ENCODE data around the gene SLC41A1.

The SLC41A1 gene

DNA sequence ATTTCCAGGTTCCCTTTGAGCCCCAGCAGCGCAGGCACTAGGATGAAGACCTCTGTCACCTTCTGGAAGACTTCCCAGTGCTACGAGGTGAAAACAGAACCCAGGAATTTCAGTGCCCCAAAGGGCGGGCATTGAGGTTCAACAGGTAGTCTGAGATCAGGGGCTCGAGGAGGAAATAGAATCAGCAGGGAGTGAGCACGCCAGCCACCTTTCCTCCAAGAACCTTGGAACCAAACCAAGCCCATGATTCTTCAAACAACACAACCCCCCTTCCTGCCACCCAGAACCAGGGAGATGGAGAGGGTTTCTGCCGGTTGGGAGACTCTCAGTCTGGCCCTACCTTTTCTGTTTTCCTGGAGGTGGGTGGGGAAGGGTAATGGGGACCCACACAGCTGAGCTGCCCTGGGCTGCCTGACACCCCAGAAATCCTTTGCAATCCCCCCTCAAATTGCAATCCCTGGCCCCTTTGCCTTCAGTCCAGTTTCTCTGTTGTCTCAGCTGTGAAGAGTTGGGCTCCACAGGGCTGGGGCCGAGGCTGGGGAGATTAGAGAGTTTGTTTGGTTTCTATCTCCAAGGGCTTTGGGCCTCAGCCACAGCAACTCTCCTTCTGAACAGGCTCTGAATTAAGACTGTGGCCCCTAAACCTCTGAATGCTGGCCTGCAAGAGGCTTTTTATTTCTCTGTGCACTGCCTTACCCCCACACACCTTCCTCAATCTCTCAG lies 11.9 kb downstream of the SLC41A1 start:
- no peak overlapping the region for H3K9ac ChIP-seq (ENCODE audit: low read depth, low read length)
- H3K4me3 ChIP-seq (ENCODE audit: low read length) = no peak overlapping the region
- H3K27me3 ChIP-seq (ENCODE audit: insufficient read depth, low read length) = no peaks in the 10 kb centered on the region
- no peak overlapping the region for H3K27ac ChIP-seq (ENCODE audit: low read depth, low read length)
- peaks cover 40% of the 10 kb centered on the region for H3K36me3 ChIP-seq (ENCODE audit: insufficient read depth, low read length)
- H3K4me1 ChIP-seq (ENCODE audit: insufficient read depth, low read length) = no peaks in the 10 kb centered on the region
- H3K9me3 ChIP-seq (ENCODE audit: insufficient read depth, low read depth, low read length) = no peaks in the 10 kb centered on the region
- WGBS = 92% methylated on average over 7 of the region's 7 CpGs

DNA sequence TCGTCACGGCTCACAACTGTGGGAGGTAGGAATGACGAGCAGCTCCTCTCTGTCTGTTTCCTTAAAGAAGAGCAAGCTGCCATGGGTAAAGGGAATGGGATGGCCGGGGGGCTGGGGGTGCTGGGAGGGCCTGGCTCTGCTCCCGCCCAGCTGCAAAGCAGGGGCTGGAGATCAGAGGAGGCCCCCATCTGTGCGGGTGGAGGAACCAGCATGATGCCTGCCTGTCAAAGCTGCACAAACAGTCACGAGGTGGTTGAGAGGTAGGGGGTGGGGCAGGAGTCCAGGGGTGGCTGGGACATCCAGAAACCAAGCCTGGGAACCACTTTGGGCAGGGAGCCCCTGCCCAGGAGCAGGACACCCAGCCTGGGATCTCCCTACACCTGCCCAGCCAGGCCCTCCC lies 12.6 kb downstream of the SLC41A1 start:
- Histone ChIP-seq H3K9ac (ENCODE audit: low read depth, low read length) (no peak overlapping the region), H3K27me3 (ENCODE audit: insufficient read depth, low read length) (no peaks in the 10 kb centered on the region), H3K27ac (ENCODE audit: low read depth, low read length) (no peak overlapping the region), H3K9me3 (ENCODE audit: insufficient read depth, low read depth, low read length) (no peaks in the 10 kb centered on the region), H3K36me3 (ENCODE audit: insufficient read depth, low read length) (peaks cover 47% of the 10 kb centered on the region), H3K4me1 (ENCODE audit: insufficient read depth, low read length) (no peaks in the 10 kb centered on the region), H3K4me3 (ENCODE audit: low read length) (no peak overlapping the region)
- WGBS = 68% methylated on average over 7 of the region's 7 CpGs

DNA sequence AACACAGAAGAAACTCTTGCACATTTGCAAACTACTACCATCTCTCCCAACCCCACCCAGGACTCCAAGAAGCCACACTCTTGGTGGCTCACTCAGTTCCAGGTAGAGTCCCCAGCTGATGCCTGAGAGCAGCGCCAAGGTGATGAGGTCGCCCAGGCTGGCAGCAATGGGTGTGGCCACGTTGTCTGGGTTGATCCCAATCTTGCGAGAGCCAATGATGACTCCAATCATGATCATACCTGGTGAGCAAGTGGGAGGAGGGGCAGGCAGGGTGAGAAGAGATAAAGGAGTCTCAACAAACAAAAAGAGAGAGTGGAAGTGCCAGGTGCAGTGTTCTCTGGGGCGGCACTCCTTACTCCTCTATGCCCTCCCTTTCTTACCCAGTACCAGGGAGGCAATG lies 14.4 kb downstream of the SLC41A1 start:
- Histone ChIP-seq H3K4me3 (ENCODE audit: low read length) (no peak overlapping the region), H3K9me3 (ENCODE audit: insufficient read depth, low read depth, low read length) (no peaks in the 10 kb centered on the region), H3K36me3 (ENCODE audit: insufficient read depth, low read length) (peaks cover 65% of the 10 kb centered on the region), H3K9ac (ENCODE audit: low read depth, low read length) (no peak overlapping the region), H3K27me3 (ENCODE audit: insufficient read depth, low read length) (no peaks in the 10 kb centered on the region), H3K27ac (ENCODE audit: low read depth, low read length) (no peak overlapping the region), H3K4me1 (ENCODE audit: insufficient read depth, low read length) (no peaks in the 10 kb centered on the region)
- 71% methylated on average over 5 of the region's 5 CpGs for WGBS

DNA sequence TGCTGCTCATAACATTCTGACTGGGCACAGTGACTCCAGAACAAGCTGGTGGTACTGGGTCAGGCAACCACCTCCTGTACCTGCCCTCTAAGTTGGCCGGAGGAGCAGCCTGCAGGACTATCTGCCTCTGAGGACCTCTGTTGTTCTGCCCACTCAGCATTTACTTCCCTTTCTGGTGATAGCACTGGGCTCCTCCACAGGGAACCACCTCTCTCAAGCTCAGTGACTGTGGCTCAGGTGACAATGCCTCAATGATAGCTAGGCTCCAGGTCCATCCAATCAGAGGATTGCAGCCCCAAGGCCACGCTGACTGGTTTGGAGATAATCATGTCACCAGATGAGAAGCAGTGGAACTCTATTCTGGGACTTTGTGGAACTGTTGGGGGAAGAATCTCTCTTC lies 15.8 kb downstream of the SLC41A1 start:
- 90% methylated on average over 2 of the region's 2 CpGs for WGBS
- Histone ChIP-seq H3K9ac (ENCODE audit: low read depth, low read length) (no peak overlapping the region), H3K9me3 (ENCODE audit: insufficient read depth, low read depth, low read length) (no peaks in the 10 kb centered on the region), H3K4me3 (ENCODE audit: low read length) (no peak overlapping the region), H3K4me1 (ENCODE audit: insufficient read depth, low read length) (no peaks in the 10 kb centered on the region; the same call in 1 of the 2 replicates), H3K27ac (ENCODE audit: low read depth, low read length) (no peak overlapping the region), H3K36me3 (ENCODE audit: insufficient read depth, low read length) (peaks cover 73% of the 10 kb centered on the region), H3K27me3 (ENCODE audit: insufficient read depth, low read length) (no peaks in the 10 kb centered on the region)

DNA sequence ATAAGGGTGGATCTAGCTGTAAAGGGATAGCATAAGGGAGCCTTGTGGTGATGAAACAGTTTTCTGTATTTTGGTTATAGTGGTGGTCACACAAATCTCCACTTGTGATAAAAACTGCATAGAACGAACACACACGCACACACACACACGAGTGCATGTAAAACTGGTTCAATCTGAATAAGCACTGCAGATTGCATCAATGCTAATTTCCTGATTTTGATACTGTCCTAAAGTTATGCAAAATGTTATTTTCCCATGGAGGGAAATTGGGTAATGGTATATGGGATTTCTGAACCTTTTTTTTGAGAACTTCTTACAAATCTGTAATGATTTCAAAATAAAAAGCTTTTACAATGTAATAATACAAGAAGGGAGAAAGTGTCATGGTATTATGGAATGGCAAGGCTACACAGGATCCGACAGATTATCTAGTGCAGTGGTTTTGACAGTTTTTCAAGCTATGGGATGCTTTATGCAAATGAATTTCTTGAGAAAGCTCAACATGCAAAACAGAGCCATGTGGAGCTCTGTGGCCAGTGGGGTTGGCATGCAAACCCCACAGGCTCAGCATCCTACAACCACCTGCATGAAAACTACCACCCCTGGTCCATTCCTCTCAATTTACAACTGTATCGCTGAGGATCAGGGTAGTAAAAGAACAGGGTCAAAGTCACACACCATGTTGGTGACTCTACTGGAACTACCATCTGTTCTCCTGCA lies 18.8 kb downstream of the SLC41A1 start:
- peaks cover 83% of the 10 kb centered on the region for H3K36me3 ChIP-seq (ENCODE audit: insufficient read depth, low read length)
- WGBS = 72% methylated on average over 5 of the region's 5 CpGs

DNA sequence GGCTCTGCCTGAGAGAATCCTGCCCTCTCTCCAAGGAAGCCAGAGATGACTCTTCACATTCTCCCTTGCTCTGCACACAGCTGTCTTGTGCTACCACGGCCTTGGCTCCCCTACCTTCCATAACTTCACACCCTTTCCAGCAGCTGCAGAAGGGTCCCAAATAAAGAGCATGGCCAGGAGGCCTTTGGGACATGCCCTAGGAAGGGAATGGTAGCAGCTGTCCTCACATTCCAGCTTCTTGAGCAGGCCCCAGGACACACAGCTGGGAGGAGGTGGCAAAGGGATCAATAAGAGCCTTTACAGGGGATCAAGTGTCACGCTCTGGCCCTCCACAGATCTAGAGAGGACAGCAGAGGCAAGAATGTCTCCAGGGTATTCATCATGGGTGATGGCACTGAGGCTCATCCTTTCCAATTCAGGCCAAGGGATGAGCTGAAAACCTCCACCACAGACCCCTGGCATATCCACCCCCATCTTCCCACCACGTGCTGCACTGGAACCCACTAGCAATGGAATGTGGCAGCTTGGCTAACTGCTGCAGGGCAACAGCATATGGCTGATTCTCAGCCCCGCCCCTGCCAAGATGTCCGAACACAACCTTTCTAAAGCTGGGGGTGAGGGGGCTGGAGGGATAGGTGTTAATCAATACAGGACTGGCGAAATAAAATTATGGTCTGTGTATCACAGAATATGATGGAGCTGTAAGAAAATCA lies 19.9 kb downstream of the SLC41A1 start:
- H3K4me3 ChIP-seq (ENCODE audit: low read length) = no peak overlapping the region
- no peak overlapping the region for H3K27ac ChIP-seq (ENCODE audit: low read depth, low read length)
- no peaks in the 10 kb centered on the region for H3K9me3 ChIP-seq (ENCODE audit: insufficient read depth, low read depth, low read length)
- H3K36me3 ChIP-seq (ENCODE audit: insufficient read depth, low read length) = peaks cover 73% of the 10 kb centered on the region
- H3K27me3 ChIP-seq (ENCODE audit: insufficient read depth, low read length) = no peaks in the 10 kb centered on the region
- no peaks in the 10 kb centered on the region; the same call in 1 of the 2 replicates for H3K4me1 ChIP-seq (ENCODE audit: insufficient read depth, low read length)
- H3K9ac ChIP-seq (ENCODE audit: low read depth, low read length) = no peak overlapping the region
- WGBS = 70% methylated on average over 6 of the region's 6 CpGs

More for the DNA sequence above, 18.8 kb downstream of the SLC41A1 start:
- no peaks in the 10 kb centered on the region; the same call in 1 of the 2 replicates for H3K4me1 ChIP-seq (ENCODE audit: insufficient read depth, low read length)
- H3K4me3 ChIP-seq (ENCODE audit: low read length) = no peak overlapping the region
- no peak overlapping the region for H3K27ac ChIP-seq (ENCODE audit: low read depth, low read length)
- H3K27me3 ChIP-seq (ENCODE audit: insufficient read depth, low read length) = no peaks in the 10 kb centered on the region
- H3K9ac ChIP-seq (ENCODE audit: low read depth, low read length) = no peak overlapping the region
- no peaks in the 10 kb centered on the region for H3K9me3 ChIP-seq (ENCODE audit: insufficient read depth, low read depth, low read length)

DNA sequence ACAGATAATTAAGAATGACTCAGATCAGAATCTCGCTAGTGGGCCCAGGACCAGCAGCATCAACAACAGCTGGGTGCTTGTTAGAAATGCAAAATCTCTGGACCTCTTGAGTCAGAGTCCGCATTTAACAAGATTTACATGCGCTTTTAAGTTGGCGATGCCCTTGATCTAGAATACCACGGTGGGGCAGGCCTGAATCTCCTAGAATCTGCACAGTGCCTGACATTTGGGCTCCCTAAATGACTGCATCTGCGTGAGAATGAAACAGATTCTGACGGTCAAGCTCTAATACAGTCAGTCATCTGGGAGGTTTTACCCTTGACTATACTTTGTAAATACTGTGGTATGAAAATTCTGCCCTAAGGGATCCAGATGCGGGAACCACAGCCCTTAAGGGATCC lies 20.5 kb downstream of the SLC41A1 start:
- WGBS = 82% methylated on average over 8 of the region's 8 CpGs
- H3K36me3 ChIP-seq (ENCODE audit: insufficient read depth, low read length) = peaks cover 67% of the 10 kb centered on the region
- no peak overlapping the region for H3K27ac ChIP-seq (ENCODE audit: low read depth, low read length)
- no peaks in the 10 kb centered on the region; the same call in 1 of the 2 replicates for H3K4me1 ChIP-seq (ENCODE audit: insufficient read depth, low read length)
- no peak overlapping the region for H3K4me3 ChIP-seq (ENCODE audit: low read length)
- no peaks in the 10 kb centered on the region for H3K9me3 ChIP-seq (ENCODE audit: insufficient read depth, low read depth, low read length)
- H3K9ac ChIP-seq (ENCODE audit: low read depth, low read length) = no peak overlapping the region
- no peaks in the 10 kb centered on the region for H3K27me3 ChIP-seq (ENCODE audit: insufficient read depth, low read length)

DNA sequence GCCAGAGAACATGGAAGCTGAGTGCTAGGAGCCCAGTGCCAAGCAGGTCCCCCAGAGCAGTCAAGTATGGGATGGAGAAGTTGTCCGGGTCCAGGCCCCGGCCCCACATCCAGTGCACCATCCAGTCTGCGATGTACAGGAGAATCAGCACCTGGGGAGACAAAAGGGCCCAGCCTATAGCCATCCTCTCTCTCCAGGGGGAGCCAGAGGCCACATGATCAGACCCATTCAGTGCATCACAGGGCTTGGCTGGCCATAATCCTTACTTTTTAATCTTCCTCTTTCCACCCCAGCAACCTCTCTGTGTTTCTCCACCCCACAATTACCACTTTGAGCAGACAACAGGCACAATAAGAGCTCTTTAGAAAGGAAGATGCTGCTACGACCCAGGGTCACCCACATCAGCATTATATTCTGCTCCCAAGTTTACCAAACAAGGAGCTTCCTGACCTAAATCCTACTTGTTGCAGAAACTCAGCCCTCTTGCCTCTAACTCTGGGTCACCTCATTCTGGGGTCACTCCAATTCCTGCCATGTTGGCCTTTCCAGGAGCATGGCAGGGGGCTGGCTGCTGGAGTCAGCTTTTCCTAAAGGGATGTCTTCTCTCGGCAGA lies 21.3 kb downstream of the SLC41A1 start:
- no peak overlapping the region for H3K27ac ChIP-seq (ENCODE audit: low read depth, low read length)
- H3K27me3 ChIP-seq (ENCODE audit: insufficient read depth, low read length) = no peaks in the 10 kb centered on the region
- H3K4me1 ChIP-seq (ENCODE audit: insufficient read depth, low read length) = no peaks in the 10 kb centered on the region; the same call in 1 of the 2 replicates
- H3K9ac ChIP-seq (ENCODE audit: low read depth, low read length) = no peak overlapping the region
- peaks cover 59% of the 10 kb centered on the region for H3K36me3 ChIP-seq (ENCODE audit: insufficient read depth, low read length)
- WGBS = 78% methylated on average over 5 of the region's 5 CpGs
- no peak overlapping the region for H3K4me3 ChIP-seq (ENCODE audit: low read length)
- H3K9me3 ChIP-seq (ENCODE audit: insufficient read depth, low read depth, low read length) = no peaks in the 10 kb centered on the region

DNA sequence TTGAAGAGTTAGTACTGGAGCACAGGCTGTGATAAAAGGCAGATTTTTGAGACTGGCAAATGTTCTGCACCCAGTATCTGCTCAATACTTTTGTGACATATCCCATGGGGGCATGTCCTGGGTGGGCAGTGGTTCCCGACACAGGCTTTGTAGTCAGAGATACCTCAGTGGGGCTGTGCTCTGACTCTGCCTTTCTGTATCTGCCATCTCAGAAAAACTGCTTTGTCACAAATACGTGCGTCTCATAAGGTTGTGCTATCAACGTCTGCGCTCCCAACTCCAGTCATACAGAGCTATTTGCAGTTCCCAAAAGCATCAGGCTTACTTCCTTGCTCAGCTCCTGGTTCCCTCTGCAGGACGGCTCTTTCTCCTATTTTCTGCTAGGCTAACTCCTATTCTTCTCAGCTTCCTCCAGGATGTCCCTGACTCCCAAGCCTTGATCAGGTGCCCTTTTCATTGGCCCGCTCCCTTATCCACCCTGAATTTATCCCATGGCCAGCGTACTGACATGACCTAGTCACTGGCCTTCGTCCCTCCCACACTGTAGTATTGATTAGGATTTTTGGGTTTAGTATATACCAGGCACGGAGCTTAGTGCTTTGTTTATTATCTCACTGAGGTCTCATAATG lies 25.6 kb downstream of the SLC41A1 start:
- WGBS = 89% methylated on average over 9 of the region's 10 CpGs
- no peaks in the 10 kb centered on the region for H3K27me3 ChIP-seq (ENCODE audit: insufficient read depth, low read length)
- no peak overlapping the region for H3K27ac ChIP-seq (ENCODE audit: low read depth, low read length)
- H3K4me3 ChIP-seq (ENCODE audit: low read length) = no peak overlapping the region
- H3K9ac ChIP-seq (ENCODE audit: low read depth, low read length) = no peak overlapping the region
- no peaks in the 10 kb centered on the region for H3K4me1 ChIP-seq (ENCODE audit: insufficient read depth, low read length)
- peaks cover 21% of the 10 kb centered on the region; the same call in 1 of the 2 replicates for H3K36me3 ChIP-seq (ENCODE audit: insufficient read depth, low read length)
- no peaks in the 10 kb centered on the region for H3K9me3 ChIP-seq (ENCODE audit: insufficient read depth, low read depth, low read length)

DNA sequence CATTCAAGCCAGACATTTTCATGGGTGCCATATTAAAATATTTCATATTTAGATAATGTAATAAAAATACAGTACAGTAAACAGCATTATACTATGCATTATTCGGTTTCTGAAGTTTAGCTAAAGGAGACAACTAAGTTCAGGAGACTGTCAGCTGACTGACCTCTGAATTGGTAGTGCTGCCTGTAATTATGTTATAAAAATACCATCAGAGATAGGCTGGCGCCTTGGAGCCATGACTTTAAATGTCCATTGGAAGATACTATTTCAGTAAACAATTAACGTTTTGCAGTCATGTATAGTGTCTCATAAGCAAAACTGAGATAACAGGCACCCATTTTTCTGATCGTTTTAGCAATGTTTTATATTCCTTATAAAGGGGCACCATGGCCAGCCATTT lies 26.4 kb downstream of the SLC41A1 start:
- Histone ChIP-seq H3K27me3 (ENCODE audit: insufficient read depth, low read length) (no peaks in the 10 kb centered on the region), H3K9ac (ENCODE audit: low read depth, low read length) (no peak overlapping the region)

More for the DNA sequence above, 26.4 kb downstream of the SLC41A1 start:
- Histone ChIP-seq H3K4me3 (ENCODE audit: low read length) (no peak overlapping the region), H3K4me1 (ENCODE audit: insufficient read depth, low read length) (no peaks in the 10 kb centered on the region), H3K36me3 (ENCODE audit: insufficient read depth, low read length) (peaks cover 15% of the 10 kb centered on the region; the same call in 1 of the 2 replicates), H3K9me3 (ENCODE audit: insufficient read depth, low read depth, low read length) (no peaks in the 10 kb centered on the region), H3K27ac (ENCODE audit: low read depth, low read length) (no peak overlapping the region)
- 57% methylated on average over 3 of the region's 4 CpGs for WGBS
